GM12878 (cell line): Measurements from ENCODE around the gene TAX1BP1. TPM values are rescaled to one million over a fixed set of nuclear protein-coding genes. Genes with fewer than 3 reads are reported as not detected.

Experiments used
- EED ChIP-seq: sonication (generic); IDR thresholded peaks from 2 replicates; pipeline ENCODE4 v1.6.1; 2016; ENCODE audit warnings: antibody characterized with exemption, low read depth
- EZH2 ChIP-seq: IDR thresholded peaks from 2 replicates; pipeline ENCODE4 v1.6.1; 2012; ENCODE audit warnings: low read depth, mild to moderate bottlenecking, control low read depth, inconsistent platforms, low read length, borderline replicate concordance; ENCODE audit not compliant: control insufficient read depth
- HCFC1 ChIP-seq: fragments of 150-350 bp; IDR thresholded peaks from 2 replicates; pipeline ENCODE4 v1.6.1; 2014; ENCODE audit warnings: low read length
- HSF1 ChIP-seq: fragments of 150-350 bp; IDR thresholded peaks from 2 replicates; pipeline ENCODE4 v1.6.1; 2014; ENCODE audit warnings: mild to moderate bottlenecking, low read depth, low read length
- IKZF2 ChIP-seq, 2 experiments: fragments of 450-650 bp; IDR thresholded peaks; 2 replicates each; pipeline ENCODE4 v1.6.1; 2017; ENCODE audit warnings: mild to moderate bottlenecking in 2 of 2, moderate library complexity in 2 of 2
- MAX ChIP-seq: IDR thresholded peaks from 2 replicates; pipeline ENCODE4 v1.6.1; 2012; ENCODE audit warnings: low read depth, low read length, improper control_type of control experiment
- NR2F1 ChIP-seq: fragments of 450-650 bp; conservative IDR thresholded peaks from 2 replicates; pipeline ENCODE4 v1.6.1; 2017; ENCODE audit warnings: mild to moderate bottlenecking
- PAX5 ChIP-seq: IDR thresholded peaks from 2 replicates; pipeline ENCODE4 v1.6.1; 2011; ENCODE audit warnings: low read depth, low read length, borderline replicate concordance
- POU2F2 ChIP-seq: IDR thresholded peaks from 3 replicates; pipeline ENCODE4 v1.6.1; 2011; ENCODE audit warnings: low read depth, mild to moderate bottlenecking, low read length, borderline replicate concordance
- RAD51 ChIP-seq: fragments of 450-650 bp; IDR thresholded peaks from 2 replicates; pipeline ENCODE4 v1.6.1; 2016; ENCODE audit warnings: moderate library complexity, mild to moderate bottlenecking, inconsistent platforms
- RUNX3 ChIP-seq: IDR thresholded peaks from 2 replicates; pipeline ENCODE4 v1.6.1; 2012; ENCODE audit warnings: low read length, inconsistent platforms
- SPI1 ChIP-seq: IDR thresholded peaks from 2 replicates; pipeline ENCODE4 v1.6.1; 2011; ENCODE audit warnings: low read depth, mild to moderate bottlenecking, low read length, moderate library complexity, borderline replicate concordance; ENCODE audit not compliant: insufficient read depth
- TCF7 ChIP-seq: IDR thresholded peaks from 2 replicates; pipeline ENCODE4 v1.6.1; 2014; ENCODE audit warnings: antibody characterized with exemption, borderline replicate concordance
- YBX1 ChIP-seq: fragments of 450-650 bp; IDR thresholded peaks from 2 replicates; pipeline ENCODE4 v1.6.1; 2016; ENCODE audit warnings: antibody characterized with exemption
- ZBTB11 ChIP-seq: fragments of 450-650 bp; formaldehyde crosslinking; IDR thresholded peaks from 2 replicates; pipeline ENCODE4 v1.5.0; 2022; ENCODE audit warnings: mild to moderate bottlenecking, missing genetic modification characterization
- polyA plus RNA-seq, 11 experiments: library from polyadenylated mRNA; depleted of rRNA in 4 of 11; unstranded in 6 of 11; stranded (reverse) in 5 of 11; fragments of >200 nt; fragmentation: Nextera tagmentation in 4 of 11; fragmentation: Illumina TruSeq in 1 of 11; extraction: Ambion mirVana in 4 of 11; extraction: Trizol in 1 of 11; gene quantifications; 1 replicate in 1 of 11; 2 replicates in 10 of 11; pipeline versions ENCODE4 v1.2.1 to v1.2.3, GENCODE V29; 2011 to 2016; ENCODE audit warnings: inconsistent platforms in 2 of 11, missing spikeins in 2 of 11, low read depth in 1 of 11
- total RNA-seq, 4 experiments: library from RNA; depleted of rRNA in 3 of 4; stranded (reverse); fragments of >200 nt in 3 of 4; fragmentation: Illumina TruSeq in 1 of 4; extraction: Trizol in 1 of 4; gene quantifications; 2 replicates each; pipeline versions ENCODE4 v1.2.1 to v1.2.3, GENCODE V29; 2013 to 2021
- TF ChIP-seq, protein P1 (sequence below): IDR thresholded peaks from 2 replicates; pipeline ENCODE4 v1.6.1; 2011; ENCODE audit warnings: mild to moderate bottlenecking, low read depth, low read length, moderate library complexity; ENCODE audit not compliant: insufficient replicate concordance
- TF ChIP-seq, protein P2 (sequence below): fragments of 450-650 bp; IDR thresholded peaks from 2 replicates; pipeline ENCODE4 v1.6.1; 2017; ENCODE audit warnings: mild to moderate bottlenecking, low read depth, inconsistent platforms; ENCODE audit not compliant: poor library complexity, severe bottlenecking
- TF ChIP-seq, protein P3 (sequence below): fragments of 450-650 bp; IDR thresholded peaks from 2 replicates; pipeline ENCODE4 v1.6.1; 2018; ENCODE audit warnings: mild to moderate bottlenecking, low read depth, moderate library complexity; ENCODE audit not compliant: partially characterized antibody

The TAX1BP1 gene
- total and polyA plus RNA-seq, 10 of the 15 experiments (the other 5 are each of a cell fraction or from before 2014, with no cell fraction given), result 30.8 to 105 (median 52.0) TPM

DNA sequence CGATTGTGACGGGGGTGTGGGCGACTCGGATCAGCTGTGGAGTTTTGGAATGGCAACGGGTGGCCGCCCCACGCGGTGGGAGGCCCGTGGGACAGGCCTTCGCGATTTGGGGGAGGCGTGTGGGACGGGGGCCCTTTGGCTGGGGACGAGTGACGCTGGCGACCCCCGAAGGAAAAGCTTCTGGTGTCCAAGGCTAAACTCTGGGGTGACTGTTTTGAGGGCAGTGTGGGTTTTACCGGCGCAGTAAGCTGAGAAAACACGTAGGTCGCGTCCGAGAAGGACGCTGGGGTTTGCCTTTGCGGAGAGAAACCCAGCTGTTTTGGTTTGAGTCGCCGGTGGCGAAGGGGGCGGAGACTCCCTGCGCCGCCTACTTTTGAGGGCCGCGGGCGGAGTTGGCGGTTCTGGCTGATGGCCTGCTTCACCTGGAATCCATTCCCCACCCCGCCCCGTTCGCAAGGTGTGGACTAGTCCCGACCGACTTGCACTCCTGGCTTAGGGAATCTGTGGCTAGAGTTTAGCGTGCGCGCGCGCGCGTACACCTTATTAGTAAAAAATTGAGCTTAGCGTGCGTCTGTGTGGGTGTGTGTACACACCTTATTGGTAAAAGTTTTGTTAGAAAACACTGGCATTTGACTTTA lies 606 bp downstream of the TAX1BP1 start (continued):
- TF ChIP-seq HSF1 (no peak), MAX (peak; percentile 34; the same call in 1 of the 2 replicates), EZH2 (no peak), YBX1 (no peak), EED (peak; percentile 39; the same call in 1 of the 2 replicates), ZBTB11 (CRISPR knock-in tag) (no peak), HCFC1 (0 out of 2 replicates have a peak, but pooled peaks have one; percentile 28), RAD51 (no peak), POU2F2 (0 out of 3 replicates have a peak, but pooled peaks have one; percentile 60), PAX5 (peak; percentile 40; the same call in 1 of the 2 replicates), RUNX3 (peak; percentile 72), TCF7 (no peak), NR2F1 (no peak), IKZF2 (IDR thresholded peaks at IDR 0.05) (peak; percentile 14 to 30; a peak in 1 of 4 replicates), SPI1 (no peak)
- TF ChIP-seq, protein P1, sequence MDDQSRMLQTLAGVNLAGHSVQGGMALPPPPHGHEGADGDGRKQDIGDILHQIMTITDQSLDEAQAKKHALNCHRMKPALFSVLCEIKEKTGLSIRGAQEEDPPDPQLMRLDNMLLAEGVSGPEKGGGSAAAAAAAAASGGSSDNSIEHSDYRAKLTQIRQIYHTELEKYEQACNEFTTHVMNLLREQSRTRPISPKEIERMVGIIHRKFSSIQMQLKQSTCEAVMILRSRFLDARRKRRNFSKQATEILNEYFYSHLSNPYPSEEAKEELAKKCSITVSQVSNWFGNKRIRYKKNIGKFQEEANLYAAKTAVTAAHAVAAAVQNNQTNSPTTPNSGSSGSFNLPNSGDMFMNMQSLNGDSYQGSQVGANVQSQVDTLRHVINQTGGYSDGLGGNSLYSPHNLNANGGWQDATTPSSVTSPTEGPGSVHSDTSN, result peak; percentile 40
- TF ChIP-seq, protein P2, sequence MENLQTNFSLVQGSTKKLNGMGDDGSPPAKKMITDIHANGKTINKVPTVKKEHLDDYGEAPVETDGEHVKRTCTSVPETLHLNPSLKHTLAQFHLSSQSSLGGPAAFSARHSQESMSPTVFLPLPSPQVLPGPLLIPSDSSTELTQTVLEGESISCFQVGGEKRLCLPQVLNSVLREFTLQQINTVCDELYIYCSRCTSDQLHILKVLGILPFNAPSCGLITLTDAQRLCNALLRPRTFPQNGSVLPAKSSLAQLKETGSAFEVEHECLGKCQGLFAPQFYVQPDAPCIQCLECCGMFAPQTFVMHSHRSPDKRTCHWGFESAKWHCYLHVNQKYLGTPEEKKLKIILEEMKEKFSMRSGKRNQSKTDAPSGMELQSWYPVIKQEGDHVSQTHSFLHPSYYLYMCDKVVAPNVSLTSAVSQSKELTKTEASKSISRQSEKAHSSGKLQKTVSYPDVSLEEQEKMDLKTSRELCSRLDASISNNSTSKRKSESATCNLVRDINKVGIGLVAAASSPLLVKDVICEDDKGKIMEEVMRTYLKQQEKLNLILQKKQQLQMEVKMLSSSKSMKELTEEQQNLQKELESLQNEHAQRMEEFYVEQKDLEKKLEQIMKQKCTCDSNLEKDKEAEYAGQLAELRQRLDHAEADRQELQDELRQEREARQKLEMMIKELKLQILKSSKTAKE, result no peak
- TF ChIP-seq, protein P3, sequence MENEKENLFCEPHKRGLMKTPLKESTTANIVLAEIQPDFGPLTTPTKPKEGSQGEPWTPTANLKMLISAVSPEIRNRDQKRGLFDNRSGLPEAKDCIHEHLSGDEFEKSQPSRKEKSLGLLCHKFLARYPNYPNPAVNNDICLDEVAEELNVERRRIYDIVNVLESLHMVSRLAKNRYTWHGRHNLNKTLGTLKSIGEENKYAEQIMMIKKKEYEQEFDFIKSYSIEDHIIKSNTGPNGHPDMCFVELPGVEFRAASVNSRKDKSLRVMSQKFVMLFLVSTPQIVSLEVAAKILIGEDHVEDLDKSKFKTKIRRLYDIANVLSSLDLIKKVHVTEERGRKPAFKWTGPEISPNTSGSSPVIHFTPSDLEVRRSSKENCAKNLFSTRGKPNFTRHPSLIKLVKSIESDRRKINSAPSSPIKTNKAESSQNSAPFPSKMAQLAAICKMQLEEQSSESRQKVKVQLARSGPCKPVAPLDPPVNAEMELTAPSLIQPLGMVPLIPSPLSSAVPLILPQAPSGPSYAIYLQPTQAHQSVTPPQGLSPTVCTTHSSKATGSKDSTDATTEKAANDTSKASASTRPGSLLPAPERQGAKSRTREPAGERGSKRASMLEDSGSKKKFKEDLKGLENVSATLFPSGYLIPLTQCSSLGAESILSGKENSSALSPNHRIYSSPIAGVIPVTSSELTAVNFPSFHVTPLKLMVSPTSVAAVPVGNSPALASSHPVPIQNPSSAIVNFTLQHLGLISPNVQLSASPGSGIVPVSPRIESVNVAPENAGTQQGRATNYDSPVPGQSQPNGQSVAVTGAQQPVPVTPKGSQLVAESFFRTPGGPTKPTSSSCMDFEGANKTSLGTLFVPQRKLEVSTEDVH, result no peak
